ENCODE measurements around the gene CES2.
A peak's percentile ranks its signal among the peaks of the same experiment; 100 is the strongest.
"Not testable (repeated sequence)": the region's sequence is repeated elsewhere in the genome, so short reads cannot be mapped to it uniquely, and the experiment has no call there.

Gene CES2

GRCh38 chr16:66935314-66936011 is at the start of gene CES2:
Gene CES2, plus strand, starts transcription at chr16:66935516. Its CDS starts 120 bp downstream, at chr16:66935636.
- no peak for DNase-seq (ENCODE audit: low read depth in 2 of 2)

- DNase-seq (ENCODE audit: low read depth in 2 of 2): no peak
Observed at GRCh38 chr16:66886321-66886720, 49.0 kb upstream of the CES2 start.

- no peak for DNase-seq (ENCODE audit: low read depth in 2 of 2)
Observed at GRCh38 chr16:66886914-66887313, 48.4 kb upstream of the CES2 start.

GRCh38 chr16:66888647-66889615 is 46.4 kb upstream of the CES2 start:
- DNase-seq (ENCODE audit: low read depth in 2 of 2): no peak

- no peak for DNase-seq (ENCODE audit: low read depth in 2 of 2)
Observed at GRCh38 chr16:66889622-66890021, 45.7 kb upstream of the CES2 start.

DNA sequence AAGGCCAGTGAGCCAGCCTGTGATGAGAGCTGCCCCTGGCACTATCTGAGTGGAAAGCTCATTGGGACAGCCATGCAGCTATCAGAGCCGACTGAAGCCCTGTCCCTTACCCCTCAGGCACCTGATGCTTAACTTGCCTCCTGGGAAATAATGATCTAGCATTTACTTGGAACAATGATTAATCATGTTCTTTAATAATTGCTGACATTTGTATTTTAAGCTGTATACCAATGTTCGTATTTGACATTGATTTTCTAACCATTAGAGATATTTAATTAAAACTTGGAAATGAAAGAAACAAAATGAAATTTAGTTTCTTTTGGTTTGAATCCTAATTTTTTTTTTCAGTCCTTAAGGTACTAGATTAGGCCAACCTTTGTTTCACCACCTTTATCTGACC is 44.5 kb upstream of the CES2 start:
- DNase-seq (ENCODE audit: low read depth in 2 of 2): no peak

DNA sequence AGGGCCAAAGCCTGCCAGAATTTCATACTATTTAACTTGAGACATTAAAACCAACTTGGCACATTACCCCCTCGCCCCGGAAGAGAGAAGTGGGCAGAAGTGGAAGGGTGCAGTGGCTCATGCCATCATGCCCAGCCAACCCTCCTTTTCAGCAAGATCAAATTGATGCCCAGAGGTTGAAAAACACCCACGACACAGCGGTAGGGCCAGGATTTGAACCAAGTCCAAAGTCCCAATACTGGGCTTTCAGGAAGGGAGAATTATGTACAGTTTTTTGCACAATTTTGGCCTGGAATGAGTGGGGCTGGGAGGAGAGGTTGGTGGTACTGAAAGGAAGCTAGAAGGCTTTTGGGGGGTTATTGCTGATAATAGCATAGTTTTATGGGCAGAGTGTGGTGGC is 44.0 kb upstream of the CES2 start:
- no peak for DNase-seq (ENCODE audit: low read depth in 2 of 2)

GRCh38 chr16:66891797-66892196 is 43.5 kb upstream of the CES2 start:
- DNase-seq (ENCODE audit: low read depth in 2 of 2): no peak

DNA sequence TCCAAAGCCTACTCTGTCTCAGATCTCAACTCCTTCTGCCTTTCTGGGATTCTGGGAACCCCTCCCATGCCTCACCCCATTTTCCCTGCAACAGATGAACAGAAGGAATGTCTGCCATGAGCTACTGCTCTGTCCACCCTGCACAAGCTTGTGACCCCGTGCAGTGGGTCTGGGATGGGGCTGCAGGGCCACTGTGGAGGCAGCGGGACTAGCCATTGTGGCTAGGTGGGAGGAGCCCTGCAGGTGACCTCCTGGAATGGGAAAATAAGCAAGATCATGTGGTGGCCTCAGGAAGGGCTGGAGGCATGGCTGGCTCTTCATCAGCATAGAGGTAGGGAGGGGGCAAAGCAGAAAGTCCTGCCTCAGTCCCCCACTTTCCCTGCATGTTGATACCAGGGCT is 41.3 kb upstream of the CES2 start:
- no peak for DNase-seq (ENCODE audit: low read depth in 2 of 2)

DNA sequence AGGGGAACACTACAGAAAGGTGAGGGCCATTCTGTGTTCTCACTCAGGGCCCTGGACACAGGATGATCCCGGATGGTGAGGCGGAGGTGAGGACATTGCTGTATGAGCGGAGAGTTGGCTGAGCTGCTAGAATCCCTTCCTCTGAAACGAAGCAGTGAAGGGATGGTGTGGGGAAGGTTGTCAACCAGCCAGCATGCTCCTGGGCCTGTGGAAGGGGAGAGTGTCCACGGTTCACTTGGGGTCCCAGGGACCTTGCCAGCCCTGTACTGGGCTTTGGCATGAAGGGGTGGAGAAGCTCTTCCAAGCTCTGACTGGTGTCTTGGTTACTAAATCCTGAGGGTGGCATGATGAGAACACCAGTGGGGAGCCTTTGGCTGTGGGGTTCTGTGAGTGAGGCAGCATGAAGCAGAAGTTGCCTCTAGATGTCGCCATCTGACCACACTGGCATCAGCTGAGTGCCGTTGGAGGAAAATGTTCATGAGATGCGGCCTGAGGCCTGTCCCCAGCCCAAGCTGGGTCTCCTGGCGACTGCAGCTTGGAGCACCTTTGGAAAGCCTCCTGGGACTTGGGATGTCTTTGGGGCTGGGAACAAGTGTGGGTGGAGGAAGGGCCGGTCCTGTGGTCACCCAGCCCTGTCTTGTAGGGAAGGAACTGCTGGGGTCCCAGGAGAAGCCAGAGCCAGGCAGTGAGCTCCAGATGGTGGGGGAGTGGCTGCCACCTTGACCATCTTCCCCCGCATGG is 40.2 kb upstream of the CES2 start:
- DNase-seq (ENCODE audit: low read depth in 2 of 2): peak in 1 of 2 donors; percentile 20

GRCh38 chr16:66895689-66895979 is 39.7 kb upstream of the CES2 start:
- DNase-seq (ENCODE audit: low read depth in 2 of 2): no peak

DNA sequence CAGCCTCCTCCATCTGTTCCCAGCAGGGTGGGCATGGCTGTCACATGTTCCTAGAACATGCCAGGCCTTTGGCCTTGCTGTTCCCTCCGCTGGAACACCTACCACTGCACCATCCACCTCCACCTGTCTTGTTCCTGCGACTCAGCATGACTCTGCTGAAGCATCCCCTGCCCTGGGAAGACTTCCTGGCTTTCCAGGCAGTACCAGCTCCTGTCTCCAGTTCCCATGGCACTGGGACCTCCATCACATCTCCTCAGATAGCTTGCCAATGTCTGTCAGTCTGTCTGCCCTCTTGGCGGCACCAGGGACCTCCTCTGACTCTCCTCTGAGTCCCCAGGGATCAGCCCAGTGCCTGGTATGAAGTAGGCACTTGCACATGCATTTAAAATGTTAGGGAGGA is 39.3 kb upstream of the CES2 start:
- no peak for DNase-seq (ENCODE audit: low read depth in 2 of 2)

- DNase-seq (ENCODE audit: low read depth in 2 of 2): not testable (repeated sequence)
Observed at GRCh38 chr16:66896682-66897081, 38.6 kb upstream of the CES2 start.

DNA sequence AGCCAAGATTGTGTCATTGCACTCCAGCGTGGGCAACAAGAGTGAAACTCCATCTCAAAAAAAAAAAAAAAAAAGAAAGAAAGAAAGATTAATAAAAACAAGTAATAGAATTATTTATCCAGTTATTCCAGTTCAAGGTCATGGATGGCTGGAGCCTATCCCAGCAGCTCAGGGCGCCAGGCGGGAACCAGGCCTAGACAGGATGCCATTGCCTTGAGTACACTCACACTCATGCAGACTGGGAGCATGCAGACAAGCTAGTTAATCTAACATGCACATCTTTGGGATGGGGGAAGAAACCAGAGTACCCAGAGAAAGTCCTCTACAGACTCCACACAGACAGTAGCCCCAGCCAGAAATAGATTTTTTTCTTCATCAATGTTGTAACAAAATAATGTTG is 37.1 kb upstream of the CES2 start:
- DNase-seq (ENCODE audit: low read depth in 2 of 2): no peak

DNA sequence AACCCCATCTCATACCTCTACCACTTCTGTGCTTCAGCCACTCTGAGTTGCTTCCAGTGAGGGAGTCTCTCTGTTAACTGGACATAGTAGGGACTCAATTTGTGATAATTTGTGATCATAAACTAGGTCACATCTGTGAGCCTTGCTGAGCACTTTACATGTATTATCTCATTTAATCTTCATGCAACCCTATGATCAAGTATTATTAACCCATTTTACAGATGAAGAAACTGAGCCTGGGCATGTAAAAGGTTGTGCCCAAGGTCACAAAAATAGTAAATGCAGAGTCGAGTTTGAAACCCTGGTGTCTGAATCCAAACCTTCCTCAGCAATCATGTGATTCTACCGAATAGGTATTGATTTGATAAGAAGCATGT is 36.4 kb upstream of the CES2 start:
- no peak for DNase-seq (ENCODE audit: low read depth in 2 of 2)

GRCh38 chr16:66899310-66899944 is 35.9 kb upstream of the CES2 start:
- no peak for DNase-seq (ENCODE audit: low read depth in 2 of 2)

DNA sequence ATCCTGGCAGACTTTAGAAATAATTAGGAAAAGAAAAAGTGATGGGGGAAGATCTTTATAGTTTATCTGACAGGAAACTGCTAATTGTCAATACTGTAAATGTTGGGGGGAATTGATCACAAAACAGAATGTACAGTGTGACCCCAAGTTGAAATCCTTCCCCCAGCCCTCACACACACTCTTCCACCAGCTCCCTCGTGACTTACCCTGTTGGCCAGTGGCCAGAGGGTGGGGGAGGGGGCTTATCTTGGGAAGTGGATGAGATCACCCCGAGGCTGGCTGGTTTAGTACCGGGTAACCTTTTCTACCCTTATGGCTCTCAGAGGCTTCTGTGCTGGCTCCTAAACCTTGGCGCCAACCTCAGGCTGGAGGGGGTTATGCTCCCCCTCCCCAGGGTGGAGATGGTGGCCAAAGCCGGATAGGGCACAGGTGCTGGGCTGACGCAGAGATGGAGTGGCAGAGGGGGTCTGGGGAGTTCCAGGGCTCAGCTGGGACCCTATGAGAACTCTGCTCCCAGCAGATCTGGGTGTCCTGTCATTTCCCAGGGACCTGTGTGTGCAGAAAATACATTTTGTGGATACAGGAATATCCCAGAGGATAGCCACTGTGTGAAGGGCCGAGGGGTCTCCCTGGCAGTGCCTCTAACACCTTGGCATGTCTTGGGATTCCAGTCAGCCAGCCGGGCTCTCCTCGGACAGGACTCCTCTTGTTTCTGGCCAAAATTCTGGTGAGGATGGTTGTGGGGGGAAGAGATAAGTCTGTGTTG is 35.2 kb upstream of the CES2 start:
- no peak for DNase-seq (ENCODE audit: low read depth in 2 of 2)

DNA sequence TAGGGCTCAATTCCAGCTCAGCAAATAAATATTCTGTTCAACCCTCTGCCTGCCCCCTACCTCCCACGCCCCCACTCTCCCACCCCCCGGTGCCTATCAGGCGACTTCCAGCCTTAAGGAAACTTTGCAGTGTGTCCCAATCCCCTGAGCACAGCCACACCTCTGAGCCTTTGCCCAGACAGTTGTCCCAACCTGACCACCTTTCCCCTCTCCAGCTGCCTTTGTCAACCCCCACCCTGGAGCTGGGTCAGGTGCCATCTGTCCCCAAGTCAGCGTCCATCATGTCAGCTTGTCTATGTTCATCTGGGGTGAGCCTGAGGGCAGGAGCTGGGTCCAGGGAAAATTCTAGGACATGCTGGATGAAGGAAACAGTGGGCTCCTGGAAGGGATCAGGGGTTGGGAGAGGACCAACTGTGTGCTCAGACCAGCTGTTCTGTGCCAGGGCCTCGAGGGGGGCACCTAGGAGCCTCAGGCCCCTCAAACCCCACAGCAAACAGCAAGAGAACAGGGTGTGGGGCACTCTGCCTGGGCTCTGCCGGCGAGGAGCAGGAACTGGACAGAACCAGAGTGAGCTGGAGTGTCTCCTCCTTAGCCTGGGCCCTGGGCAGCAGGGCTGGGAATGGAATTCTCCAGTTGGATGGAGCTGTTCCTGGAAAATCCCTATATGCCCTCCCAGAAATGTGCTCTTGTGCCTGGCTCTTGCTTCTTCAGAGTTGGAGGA is 34.4 kb upstream of the CES2 start:
- DNase-seq (ENCODE audit: low read depth in 2 of 2): no peak

DNA sequence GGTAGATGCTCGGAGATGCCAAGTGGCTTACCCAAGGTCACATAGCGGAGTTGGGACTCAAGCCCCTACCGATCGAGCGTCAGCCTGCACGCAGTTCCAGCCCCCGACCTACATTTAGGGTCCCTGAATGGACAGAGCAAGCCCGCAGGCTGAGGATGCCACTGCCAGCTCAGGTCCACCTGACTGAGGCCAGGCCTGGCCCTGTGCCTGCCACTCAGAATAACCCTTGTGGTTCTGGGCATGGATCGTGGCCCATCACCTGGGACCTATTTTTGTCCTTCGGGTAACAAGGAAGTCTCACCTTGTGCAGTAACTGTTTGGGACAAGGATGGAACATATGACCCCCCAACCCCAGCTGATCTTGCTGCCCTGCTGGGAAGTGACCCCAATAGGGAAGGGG is 33.7 kb upstream of the CES2 start:
- DNase-seq (ENCODE audit: low read depth in 2 of 2): no peak

- DNase-seq (ENCODE audit: low read depth in 2 of 2): no peak
Observed at GRCh38 chr16:66902648-66903543, 32.4 kb upstream of the CES2 start.
